ENCODE measurements around the gene FUOM. TPM values are rescaled to one million over a fixed set of nuclear protein-coding genes. Genes with fewer than 3 reads are reported as not detected.
"Not testable (repeated sequence)": the region's sequence is repeated elsewhere in the genome, so short reads cannot be mapped to it uniquely, and the experiment has no call there.

Gene FUOM
- total and polyA plus RNA-seq, 7 experiments from 2014 or later, result 11.2 to 24.6 (median 20.5) TPM

- Mint-ChIP-seq H3K4me3 (peak overlapping the region; percentile 82 to 90 (median 86)), H3K27ac (peak overlapping the region in 5 of 9 donors; percentile 33 to 84 (median 75)), H3K9me3 (no peaks in the 10 kb centered on the region), H3K27me3 (peaks cover 0 to 14% (median 0%) of the 10 kb centered on the region in 5 donors), H3K4me1 (peaks cover 0 to 18% (median 10%) of the 10 kb centered on the region in 7 donors), H3K36me3 (no peaks in the 10 kb centered on the region)
- Histone ChIP-seq H3K4me3 (ENCODE audit: low read length) (peak overlapping the region; percentile 92), H3K27ac (ENCODE audit: low read depth, low read length) (peak overlapping the region; percentile 69), H3K36me3 (ENCODE audit: control insufficient read depth in 2 of 3, insufficient read depth in 3 of 3, low read length in 3 of 3) (peaks cover 0 to 4% (median 0%) of the 10 kb centered on the region in 3 experiments), H3K4me1 (ENCODE audit: control insufficient read depth in 2 of 2, insufficient read depth in 2 of 2, low read length in 2 of 2) (peaks cover 0 to 3% of the 10 kb centered on the region in 2 donors), H3K9me3 (ENCODE audit: control insufficient read depth in 2 of 3, low read length in 3 of 3) (no peaks in the 10 kb centered on the region), H3K27me3 (ENCODE audit: control insufficient read depth in 2 of 2, insufficient read depth in 2 of 2, low read length in 2 of 2) (no peaks in the 10 kb centered on the region)
- ChIA-PET POLR2A (interaction anchor here (1.1 to 6.0 kb wide), 4 partner anchors 9 to 16 kb away, joined by 3 to 47 read pairs (median 4); partner anchors contain the start of gene MTG1), CTCF (interaction anchor here (0.8 to 1.1 kb wide), 2 partner anchors 42 to 60 kb away, joined by 3 to 4 read pairs; partner anchors contain the start of gene CALY)
- intact Hi-C loops (cut with micrococcal nuclease), result loop anchor here (1.0 to 10.0 kb wide), 9 partner anchors 11 to 844 kb away; partner anchors contain the start of genes FUOM (in 2 of the 2), INPP5A (in 2 of the 2) and MTG1 (in 2 of the 2)
- peak in 8 of 9 donors; percentile 51 to 78 (median 59) for DNase-seq
- peak; percentile 73 for ATAC-seq
Observed at GRCh38 chr10:133378251-133379096, 20.7 kb upstream of the FUOM start.

DNA sequence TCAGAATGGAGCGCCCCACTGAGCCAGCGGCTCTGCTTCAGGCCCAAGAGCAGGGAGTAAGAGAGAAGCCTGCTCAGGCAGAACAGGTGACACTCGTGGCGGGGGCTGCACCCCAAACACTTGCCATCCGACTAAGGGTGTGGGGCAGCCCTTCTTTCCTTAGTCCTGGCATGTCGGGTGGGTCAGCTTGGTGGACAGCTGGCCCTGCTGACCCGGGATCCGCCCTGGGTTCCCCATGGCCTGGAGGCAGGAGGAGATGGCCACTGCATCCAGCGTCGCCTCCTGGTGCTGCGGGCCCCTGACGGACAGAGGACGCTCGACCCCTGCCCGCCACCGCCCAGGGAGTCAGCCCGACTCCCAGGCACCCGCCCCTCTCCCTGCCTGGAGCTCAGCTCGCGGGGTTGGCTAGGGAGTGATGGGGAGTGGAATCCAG is 20.0 kb upstream of the FUOM start:
- H3K4me1 Mint-ChIP-seq, result peaks cover 0 to 18% (median 10%) of the 10 kb centered on the region in 7 donors
- intact Hi-C loops (cut with micrococcal nuclease), result loop anchor here (1.0 to 10.0 kb wide), 8 partner anchors 12 to 843 kb away; partner anchors contain the start of genes FUOM (in 2 of the 2), INPP5A (in 2 of the 2) and MTG1 (in 1 of the 2)
- peaks cover 0 to 3% of the 10 kb centered on the region in 2 donors for H3K4me1 ChIP-seq (ENCODE audit: control insufficient read depth in 2 of 2, insufficient read depth in 2 of 2, low read length in 2 of 2)

GRCh38 chr10:133377025-133377817 is 19.4 kb upstream of the FUOM start:
- Histone ChIP-seq H3K27me3 (ENCODE audit: control insufficient read depth in 2 of 2, insufficient read depth in 2 of 2, low read length in 2 of 2) (no peaks in the 10 kb centered on the region), H3K4me1 (ENCODE audit: control insufficient read depth in 2 of 2, insufficient read depth in 2 of 2, low read length in 2 of 2) (peaks cover 0 to 3% of the 10 kb centered on the region in 2 donors), H3K4me3 (ENCODE audit: low read length) (no peak overlapping the region), H3K9me3 (ENCODE audit: control insufficient read depth in 2 of 3, low read length in 3 of 3) (no peaks in the 10 kb centered on the region), H3K36me3 (ENCODE audit: control insufficient read depth in 2 of 3, insufficient read depth in 3 of 3, low read length in 3 of 3) (peaks cover 0 to 7% (median 0%) of the 10 kb centered on the region in 3 experiments), H3K27ac (ENCODE audit: low read depth, low read length) (no peak overlapping the region)
- Mint-ChIP-seq H3K4me1 (peaks cover 0 to 18% (median 10%) of the 10 kb centered on the region in 7 donors), H3K27ac (peak overlapping the region in 3 of 9 donors; percentile 14 to 65 (median 46)), H3K36me3 (no peaks in the 10 kb centered on the region), H3K27me3 (peaks cover 0 to 14% (median 0%) of the 10 kb centered on the region in 5 donors), H3K9me3 (no peaks in the 10 kb centered on the region), H3K4me3 (peak overlapping the region; percentile 23 to 87 (median 57))
- no peak for DNase-seq
- no peak for ATAC-seq
- intact Hi-C loops (cut with micrococcal nuclease), result loop anchor here (5.0 to 10.0 kb wide), 2 partner anchors 840 to 842 kb away; partner anchors contain the start of gene INPP5A (in 2 of the 2)
- POLR2A ChIA-PET, result interaction anchor here (0.8 to 6.0 kb wide), 5 partner anchors 8 to 21 kb away, joined by 3 to 47 read pairs (median 3); partner anchors contain the start of gene MTG1
- CTCF ChIA-PET, result interaction anchor here (0.8 to 1.1 kb wide), 2 partner anchors 41 to 59 kb away, joined by 3 to 4 read pairs; partner anchors contain the start of gene CALY

More for the DNA sequence above, 20.0 kb upstream of the FUOM start:
- peaks cover 0 to 14% (median 0%) of the 10 kb centered on the region in 5 donors for H3K27me3 Mint-ChIP-seq
- no peaks in the 10 kb centered on the region for H3K36me3 Mint-ChIP-seq
- H3K9me3 Mint-ChIP-seq, result no peaks in the 10 kb centered on the region
- H3K27ac ChIP-seq (ENCODE audit: low read depth, low read length), result peak overlapping the region; percentile 37
- POLR2A ChIA-PET, result interaction anchor here (1.1 to 6.0 kb wide), 4 partner anchors 8 to 17 kb away, joined by 3 to 47 read pairs (median 4); partner anchors contain the start of gene MTG1
- peak overlapping the region in 3 of 9 donors; percentile 33 to 78 (median 75) for H3K27ac Mint-ChIP-seq
- no peaks in the 10 kb centered on the region for H3K27me3 ChIP-seq (ENCODE audit: control insufficient read depth in 2 of 2, insufficient read depth in 2 of 2, low read length in 2 of 2)
- CTCF ChIA-PET, result interaction anchor here (0.8 to 1.1 kb wide), 2 partner anchors 41 to 59 kb away, joined by 3 to 4 read pairs; partner anchors contain the start of gene CALY
- peak overlapping the region; percentile 92 for H3K4me3 ChIP-seq (ENCODE audit: low read length)
- peak overlapping the region; percentile 82 to 90 (median 86) for H3K4me3 Mint-ChIP-seq
- H3K36me3 ChIP-seq (ENCODE audit: control insufficient read depth in 2 of 3, insufficient read depth in 3 of 3, low read length in 3 of 3), result peaks cover 0 to 7% (median 0%) of the 10 kb centered on the region in 3 experiments
- no peak for DNase-seq
- no peaks in the 10 kb centered on the region for H3K9me3 ChIP-seq (ENCODE audit: control insufficient read depth in 2 of 3, low read length in 3 of 3)
- no peak for ATAC-seq

- H3K27me3 ChIP-seq (ENCODE audit: control insufficient read depth in 2 of 2, insufficient read depth in 2 of 2, low read length in 2 of 2); H3K4me3 ChIP-seq (ENCODE audit: low read length); H3K36me3 ChIP-seq (ENCODE audit: control insufficient read depth in 2 of 3, insufficient read depth in 3 of 3, low read length in 3 of 3); ATAC-seq; H3K9me3 Mint-ChIP-seq; DNase-seq; H3K27ac ChIP-seq (ENCODE audit: low read depth, low read length); H3K9me3 ChIP-seq (ENCODE audit: control insufficient read depth in 2 of 3, low read length in 3 of 3); CTCF ChIA-PET; H3K4me1 ChIP-seq (ENCODE audit: control insufficient read depth in 2 of 2, insufficient read depth in 2 of 2, low read length in 2 of 2); H3K36me3 Mint-ChIP-seq; H3K27ac Mint-ChIP-seq: not testable (repeated sequence)
- intact Hi-C loops (cut with micrococcal nuclease), result loop anchor here (5.0 to 10.0 kb wide), 2 partner anchors 839 to 841 kb away; partner anchors contain the start of gene INPP5A (in 2 of the 2)
- Mint-ChIP-seq H3K27me3 (peaks cover 0 to 14% (median 0%) of the 10 kb centered on the region in 5 donors), H3K4me1 (peaks cover 0 to 21% (median 10%) of the 10 kb centered on the region in 7 donors), H3K4me3 (peak overlapping the region in 9 of 10 donors; percentile 29 to 82 (median 59))
- POLR2A ChIA-PET, result interaction anchor here (0.8 to 6.0 kb wide), 3 partner anchors 10 to 20 kb away, joined by 3 to 47 read pairs (median 3); no protein-coding TSS in a partner anchor
Observed at GRCh38 chr10:133376183-133376582, 18.4 kb upstream of the FUOM start.

- Mint-ChIP-seq H3K27ac (peak overlapping the region in 1 of 9 donors; percentile 61), H3K4me1 (peaks cover 0 to 21% (median 10%) of the 10 kb centered on the region in 7 donors), H3K27me3 (peaks cover 0 to 14% (median 0%) of the 10 kb centered on the region in 5 donors), H3K36me3 (no peaks in the 10 kb centered on the region), H3K9me3 (no peaks in the 10 kb centered on the region), H3K4me3 (peak overlapping the region in 7 of 10 donors; percentile 33 to 71 (median 45))
- ATAC-seq, result no peak
- Histone ChIP-seq H3K36me3 (ENCODE audit: control insufficient read depth in 2 of 3, insufficient read depth in 3 of 3, low read length in 3 of 3) (peaks cover 0 to 9% (median 0%) of the 10 kb centered on the region in 3 experiments), H3K27ac (ENCODE audit: low read depth, low read length) (no peak overlapping the region), H3K4me3 (ENCODE audit: low read length) (no peak overlapping the region), H3K4me1 (ENCODE audit: control insufficient read depth in 2 of 2, insufficient read depth in 2 of 2, low read length in 2 of 2) (peaks cover 0 to 3% of the 10 kb centered on the region in 2 donors), H3K27me3 (ENCODE audit: control insufficient read depth in 2 of 2, insufficient read depth in 2 of 2, low read length in 2 of 2) (no peaks in the 10 kb centered on the region), H3K9me3 (ENCODE audit: control insufficient read depth in 2 of 3, low read length in 3 of 3) (no peaks in the 10 kb centered on the region)
- no peak for DNase-seq
- ChIA-PET POLR2A (interaction anchor here (1.0 to 1.1 kb wide), 2 partner anchors 14 to 16 kb away, joined by 3 to 7 read pairs; no protein-coding TSS in a partner anchor), CTCF (no interaction called here)
- intact Hi-C loops (cut with micrococcal nuclease), result loop anchor here (5.0 to 10.0 kb wide), 2 partner anchors 838 to 841 kb away; partner anchors contain the start of gene INPP5A (in 2 of the 2)
Observed at GRCh38 chr10:133375357-133376115, 17.7 kb upstream of the FUOM start.

Measured in naive thymus-derived CD4-positive, alpha-beta T cell (primary cell).